GM10248 (cell line): ENCODE data around the gene FBXW5.

ENCODE experiments used
- CTCF ChIA-PET: fragments of 300-600 bp; sonication (Branson Sonifier 250); formaldehyde crosslinking; extraction: SDS; loops from one replicate; lab custom pipeline; 2021; ENCODE audit warnings: antibody characterized with exemption; lab: Yijun Ruan, JAX
- POLR2A ChIA-PET: fragments of 350-650 bp; sonication (Branson Sonifier 250); formaldehyde crosslinking; extraction: SDS; loops from one replicate; lab custom pipeline; 2020; ENCODE audit warnings: antibody characterized with exemption; lab: Yijun Ruan, JAX
- DNase-seq: peaks from one replicate; pipeline ENCODE4 v3.0.0; 2012; ENCODE audit errors: extremely low spot score
- TF ChIP-seq, protein P1 (sequence below): IDR thresholded peaks from 2 replicates; pipeline ENCODE4 v1.5.1; 2012; ENCODE audit warnings: mild to moderate bottlenecking, low read depth; ENCODE audit errors: extremely low read depth, missing control alignments, control extremely low read depth

Gene FBXW5

DNA sequence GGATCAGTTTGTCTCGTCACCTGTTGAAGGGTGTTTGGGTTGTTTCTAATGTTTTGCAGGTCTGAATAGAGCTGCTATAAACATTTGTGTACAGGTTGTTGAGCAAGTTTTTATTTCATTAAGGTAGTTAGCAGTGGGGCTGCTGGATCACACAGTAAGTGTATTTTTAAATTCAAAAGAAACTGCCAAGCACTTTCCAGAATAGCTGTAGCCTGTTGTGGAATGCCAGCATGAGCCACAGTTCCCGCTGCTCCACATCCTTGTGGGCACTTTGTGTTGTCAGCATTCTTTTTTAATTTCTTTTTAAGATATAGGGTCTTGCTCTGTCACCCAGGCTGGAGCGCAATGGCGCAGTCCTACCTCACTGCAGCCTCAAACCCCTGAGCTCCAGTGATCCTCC is 14.5 kb downstream of the FBXW5 start:
- no peak for DNase-seq
- TF ChIP-seq, protein P1, sequence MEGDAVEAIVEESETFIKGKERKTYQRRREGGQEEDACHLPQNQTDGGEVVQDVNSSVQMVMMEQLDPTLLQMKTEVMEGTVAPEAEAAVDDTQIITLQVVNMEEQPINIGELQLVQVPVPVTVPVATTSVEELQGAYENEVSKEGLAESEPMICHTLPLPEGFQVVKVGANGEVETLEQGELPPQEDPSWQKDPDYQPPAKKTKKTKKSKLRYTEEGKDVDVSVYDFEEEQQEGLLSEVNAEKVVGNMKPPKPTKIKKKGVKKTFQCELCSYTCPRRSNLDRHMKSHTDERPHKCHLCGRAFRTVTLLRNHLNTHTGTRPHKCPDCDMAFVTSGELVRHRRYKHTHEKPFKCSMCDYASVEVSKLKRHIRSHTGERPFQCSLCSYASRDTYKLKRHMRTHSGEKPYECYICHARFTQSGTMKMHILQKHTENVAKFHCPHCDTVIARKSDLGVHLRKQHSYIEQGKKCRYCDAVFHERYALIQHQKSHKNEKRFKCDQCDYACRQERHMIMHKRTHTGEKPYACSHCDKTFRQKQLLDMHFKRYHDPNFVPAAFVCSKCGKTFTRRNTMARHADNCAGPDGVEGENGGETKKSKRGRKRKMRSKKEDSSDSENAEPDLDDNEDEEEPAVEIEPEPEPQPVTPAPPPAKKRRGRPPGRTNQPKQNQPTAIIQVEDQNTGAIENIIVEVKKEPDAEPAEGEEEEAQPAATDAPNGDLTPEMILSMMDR, result no peak
- ChIA-PET POLR2A (no interaction called here), CTCF (interaction anchor here (1.2 kb wide), 1 partner anchor 14 kb away, joined by 4 read pairs; the partner anchor contains the start of gene FBXW5)

DNA sequence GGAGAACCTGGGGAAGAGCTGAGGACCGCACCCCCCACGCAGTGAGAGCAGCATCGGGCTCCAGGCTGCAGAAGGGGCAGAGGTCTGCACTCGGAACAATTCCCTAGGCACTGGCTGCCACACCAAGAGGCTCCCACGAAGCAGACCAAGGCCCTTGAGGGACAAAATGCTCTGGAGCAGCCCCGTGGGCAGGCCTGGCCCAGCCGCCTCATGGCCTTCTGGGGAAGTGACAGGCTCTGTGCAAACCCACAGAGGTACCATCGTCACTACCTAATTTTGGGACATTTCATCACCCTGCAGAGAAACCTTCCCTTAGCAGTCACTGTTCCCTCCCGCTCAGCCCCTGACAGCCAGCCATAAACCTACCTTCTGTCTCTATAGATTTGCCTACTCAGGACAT is 15.9 kb downstream of the FBXW5 start:
- DNase-seq, result no peak
- POLR2A ChIA-PET, result no interaction called here
- CTCF ChIA-PET, result interaction anchor here (0.6 to 1.6 kb wide), 2 partner anchors 8 to 33 kb away, joined by 3 read pairs; no protein-coding TSS in a partner anchor
- TF ChIP-seq, protein P1, result no peak

- POLR2A ChIA-PET, result no interaction called here
- TF ChIP-seq, protein P1, result no peak
- DNase-seq, result no peak
- CTCF ChIA-PET, result interaction anchor here (1.2 to 1.6 kb wide), 2 partner anchors 7 to 10 kb away, joined by 3 to 4 read pairs; no protein-coding TSS in a partner anchor
These were observed 16.9 kb downstream of the FBXW5 start for GRCh38 chr9:136927343-136928271.

- DNase-seq, result no peak
- ChIA-PET CTCF (interaction anchor here (1.2 kb wide), 1 partner anchor 9 kb away, joined by 4 read pairs; no protein-coding TSS in a partner anchor), POLR2A (no interaction called here)
- TF ChIP-seq, protein P1, result no peak
These were observed 17.8 kb downstream of the FBXW5 start for GRCh38 chr9:136926749-136927148.

DNA sequence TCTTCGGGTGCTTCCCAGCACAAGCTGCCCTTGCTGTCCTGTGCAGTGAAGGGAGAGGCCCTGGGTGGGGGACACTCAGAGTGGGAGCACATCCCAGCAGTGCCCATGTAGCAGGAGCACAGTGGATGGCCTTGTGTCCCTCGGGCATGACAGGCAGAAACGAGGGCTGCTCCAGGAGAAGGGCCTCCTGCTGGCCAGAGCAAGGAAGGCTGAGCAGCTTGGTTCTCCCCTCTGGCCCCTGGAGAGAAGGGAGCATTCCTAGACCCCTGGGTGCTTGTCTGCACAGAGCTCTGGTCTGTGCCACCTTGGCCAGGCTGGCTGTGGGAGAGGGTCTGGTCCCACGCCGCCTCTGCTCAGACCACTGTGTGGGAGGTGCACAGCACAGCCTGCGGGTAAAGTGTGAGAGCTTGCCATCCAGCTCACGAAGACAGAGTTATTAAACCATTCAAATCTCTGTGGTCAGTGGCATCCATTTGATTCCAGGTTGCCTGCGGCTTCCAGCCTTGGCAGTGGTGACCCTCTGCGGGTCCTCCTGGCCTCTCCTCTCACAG is 18.3 kb downstream of the FBXW5 start:
- POLR2A ChIA-PET, result no interaction called here
- TF ChIP-seq, protein P1, result no peak
- CTCF ChIA-PET, result interaction anchor here (1.2 kb wide), 1 partner anchor 8 kb away, joined by 4 read pairs; no protein-coding TSS in a partner anchor
- DNase-seq, result no peak

DNA sequence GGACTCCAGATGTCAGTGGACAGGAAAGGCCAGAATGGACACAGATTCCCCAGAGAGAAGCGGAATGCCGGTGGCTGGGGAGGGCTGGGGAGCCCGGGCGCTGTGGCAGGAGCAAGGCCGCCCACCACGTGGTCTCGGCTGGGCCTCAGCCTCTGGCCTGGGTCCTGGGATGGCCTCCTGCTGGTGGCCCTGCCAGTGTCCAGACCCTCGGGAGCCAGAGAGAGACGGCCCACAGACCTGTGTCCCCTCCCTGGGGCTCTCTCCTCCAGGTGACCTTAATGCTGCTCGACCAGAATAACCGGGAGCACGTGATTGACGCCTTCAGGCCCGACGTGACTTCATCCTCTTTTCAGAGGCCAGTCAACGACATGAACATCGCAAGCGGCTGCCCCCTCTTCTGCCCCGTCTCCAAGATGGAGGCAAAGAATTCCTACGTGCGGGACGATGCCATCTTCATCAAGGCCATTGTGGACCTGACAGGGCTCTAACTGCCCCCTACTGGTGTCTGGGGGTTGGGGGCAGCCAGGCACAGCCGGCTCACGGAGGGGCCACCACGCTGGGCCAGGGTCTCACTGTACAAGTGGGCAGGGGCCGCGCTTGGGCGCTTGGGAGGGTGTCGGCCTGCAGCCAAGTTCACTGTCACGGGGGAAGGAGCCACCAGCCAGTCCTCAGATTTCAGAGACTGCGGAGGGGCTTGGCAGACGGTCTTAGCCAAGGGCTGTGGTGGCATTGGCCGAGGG is 19.0 kb downstream of the FBXW5 start:
- ChIA-PET CTCF (no interaction called here), POLR2A (no interaction called here)
- TF ChIP-seq, protein P1, result peak; percentile 2
- DNase-seq, result no peak
